NCI-H187 (cell line): ENCODE measurements around the gene IFI16.
"Not testable (repeated sequence)": the region's sequence is repeated elsewhere in the genome, so short reads cannot be mapped to it uniquely, and the experiment has no call there.

Source experiments
- DNase-seq, 2 experiments: peaks; one replicate each; lab custom pipeline; 2025; lab: John Stamatoyannopoulos, UW

Gene IFI16

GRCh38 chr1:159100589-159100988 is 90.9 kb downstream of the IFI16 start:
- no peak for DNase-seq

- DNase-seq: not testable (repeated sequence)
Measured at GRCh38 chr1:159103021-159103420, 93.3 kb downstream of the IFI16 start.
